PC-3 (cell line): ENCODE measurements around the gene KLHL25.

Experiments used
- CTCF ChIP-seq: fragments of 300-600 bp; sonication (generic); conservative IDR thresholded peaks from 2 replicates; pipeline ENCODE4 v1.5.1; 2017; ENCODE audit warnings: antibody characterized with exemption, low read depth, mild to moderate bottlenecking, low read length
- EZH2 ChIP-seq: fragments of 300-600 bp; sonication (generic); IDR thresholded peaks from one replicate; pipeline ENCODE4 v1.6.1; 2017; ENCODE audit warnings: antibody characterized with exemption, mild to moderate bottlenecking, low read length; ENCODE audit not compliant: unreplicated experiment
- EZH2phosphoT487 ChIP-seq: fragments of 300-600 bp; sonication (generic); IDR thresholded peaks from 2 replicates; pipeline ENCODE4 v1.6.1; 2018; ENCODE audit warnings: mild to moderate bottlenecking, antibody characterized with exemption, low read length, borderline replicate concordance

- TF ChIP-seq CTCF, result no peak
- TF ChIP-seq EZH2phosphoT487, result no peak
- no peak for TF ChIP-seq EZH2
Measured at GRCh38 chr15:85789496-85789875, 5.2 kb downstream of the KLHL25 start.
